Natural killer cell (primary cell): ENCODE results near the gene ABCB8. TPM values are rescaled to one million over a fixed set of nuclear protein-coding genes. Genes with fewer than 3 reads are reported as not detected.
A peak's percentile ranks its signal among the peaks of the same experiment; 100 is the strongest.

Experiments
- ATAC-seq, 3 donors: fragments of 150-1000 bp in 2 of 3; fragments of 200-7000 bp in 1 of 3; cut with Tn5 transposase; 1 replicate in 1 of 3; 2 replicates in 2 of 3; pipeline ENCODE4 v1.10.0; 2021; ENCODE audit warnings: mild to moderate bottlenecking in 2 of 3, moderate library complexity in 2 of 3
- DNase-seq, 2 donors: peaks; one replicate each; pipeline versions ENCODE4 v3.0.0 to v3.0.0-alpha.2; 2013 to 2021; ENCODE audit warnings: mixed read lengths in 1 of 2
- H3K27ac ChIP-seq: one replicate; pipeline ENCODE4 v1.5.1; 2013; ENCODE audit warnings: mild to moderate bottlenecking, low read length
- H3K27me3 ChIP-seq: one replicate; pipeline ENCODE4 v1.6.1; 2013; ENCODE audit warnings: low read length; ENCODE audit not compliant: control insufficient read depth, insufficient read depth
- H3K36me3 ChIP-seq: one replicate; pipeline ENCODE4 v1.6.1; 2013; ENCODE audit warnings: low read length; ENCODE audit not compliant: control insufficient read depth, insufficient read depth
- H3K4me1 ChIP-seq: one replicate; pipeline ENCODE4 v1.6.1; 2013; ENCODE audit warnings: low read length; ENCODE audit not compliant: control insufficient read depth, insufficient read depth
- H3K4me3 ChIP-seq: one replicate; pipeline ENCODE4 v1.5.1; 2013; ENCODE audit warnings: low read length
- H3K9me3 ChIP-seq: one replicate; pipeline ENCODE4 v1.6.1; 2013; ENCODE audit warnings: low read length; ENCODE audit not compliant: control insufficient read depth, insufficient read depth
- H3K27ac Mint-ChIP-seq, 2 donors: one replicate each; pipeline ENCODE4 v1.8.0; 2022; ENCODE audit warnings: mild to moderate bottlenecking in 2 of 2, mixed read lengths in 2 of 2, moderate library complexity in 1 of 2
- H3K27me3 Mint-ChIP-seq, 2 donors: one replicate each; pipeline ENCODE4 v1.8.0; 2022; ENCODE audit warnings: low read depth in 2 of 2, mixed read lengths in 2 of 2
- H3K36me3 Mint-ChIP-seq: one replicate; pipeline ENCODE4 v1.8.0; 2022; ENCODE audit warnings: mixed read lengths
- H3K4me1 Mint-ChIP-seq, 2 donors: one replicate each; pipeline ENCODE4 v1.8.0; 2022; ENCODE audit warnings: mixed read lengths in 2 of 2
- H3K4me3 Mint-ChIP-seq: one replicate; pipeline ENCODE4 v1.8.0; 2022; ENCODE audit warnings: mild to moderate bottlenecking, moderate library complexity, mixed read lengths
- H3K9me3 Mint-ChIP-seq, 2 donors: one replicate each; pipeline ENCODE4 v1.8.0; 2022; ENCODE audit warnings: mixed read lengths in 2 of 2
- WGBS: methylation state at CpG from one replicate; pipeline ENCODE4 v1.1.7; 2013; ENCODE audit warnings: missing lambda C conversion rate; ENCODE audit not compliant: insufficient coverage; 5-methylcytosine and 5-hydroxymethylcytosine counted together
- intact Hi-C: fragments of 100-400 bp; cut with micrococcal nuclease; formaldehyde crosslinking; loops from one replicate; pipeline ENCODE4 v1.14.2; 2022
- total RNA-seq, 4 donors: library from RNA; stranded (reverse); fragments of 120-200 nt in 1 of 4; gene quantifications; one replicate each; pipeline versions ENCODE4 v1.2.3 to v1.2.4, GENCODE V29; 2013 to 2022
- TF ChIP-seq, protein P1 (sequence below): fragments of 200-600 bp; IDR thresholded peaks from one replicate; pipeline ENCODE4 v1.8.0; 2022; ENCODE audit warnings: antibody characterized with exemption

The ABCB8 gene
- total RNA-seq, 3 donors from 2014 or later (not counting 1 experiment from before 2014, with no cell fraction given), result 50.6 to 60.5 (median 53.7) TPM

DNA sequence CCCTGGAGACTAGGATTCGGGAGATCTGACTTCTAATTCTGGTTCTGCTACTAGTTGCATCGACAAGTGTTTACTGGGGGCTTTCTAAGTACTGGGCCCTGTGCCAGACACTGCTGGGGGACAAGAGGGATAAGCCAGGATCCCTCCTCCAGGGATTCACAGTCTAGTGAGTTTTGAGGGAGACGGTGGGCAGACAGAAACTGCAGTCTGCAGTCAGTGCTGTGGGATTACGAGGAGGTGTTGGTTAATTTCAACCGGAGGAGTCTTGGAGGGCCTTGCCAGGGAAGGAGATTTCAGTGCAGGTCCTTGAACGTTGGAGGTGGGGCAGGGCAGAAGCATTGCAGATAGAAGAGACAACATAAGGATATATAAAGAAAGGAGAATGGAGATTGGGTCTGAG lies 46.6 kb upstream of the ABCB8 start:
- Histone ChIP-seq H3K9me3 (no peaks in the 10 kb centered on the region), H3K27me3 (peaks cover 26% of the 10 kb centered on the region), H3K4me3 (no peak overlapping the region), H3K4me1 (peaks cover 23% of the 10 kb centered on the region), H3K27ac (no peak overlapping the region), H3K36me3 (no peaks in the 10 kb centered on the region)
- Mint-ChIP-seq H3K9me3 (no peaks in the 10 kb centered on the region), H3K4me1 (peaks cover 23 to 25% of the 10 kb centered on the region in 2 donors), H3K27ac (no peak overlapping the region), H3K36me3 (no peaks in the 10 kb centered on the region), H3K4me3 (no peak overlapping the region), H3K27me3 (peaks cover 54 to 55% of the 10 kb centered on the region in 2 donors)
- ATAC-seq (no peak), DNase-seq (no peak)
- TF ChIP-seq, protein P1, sequence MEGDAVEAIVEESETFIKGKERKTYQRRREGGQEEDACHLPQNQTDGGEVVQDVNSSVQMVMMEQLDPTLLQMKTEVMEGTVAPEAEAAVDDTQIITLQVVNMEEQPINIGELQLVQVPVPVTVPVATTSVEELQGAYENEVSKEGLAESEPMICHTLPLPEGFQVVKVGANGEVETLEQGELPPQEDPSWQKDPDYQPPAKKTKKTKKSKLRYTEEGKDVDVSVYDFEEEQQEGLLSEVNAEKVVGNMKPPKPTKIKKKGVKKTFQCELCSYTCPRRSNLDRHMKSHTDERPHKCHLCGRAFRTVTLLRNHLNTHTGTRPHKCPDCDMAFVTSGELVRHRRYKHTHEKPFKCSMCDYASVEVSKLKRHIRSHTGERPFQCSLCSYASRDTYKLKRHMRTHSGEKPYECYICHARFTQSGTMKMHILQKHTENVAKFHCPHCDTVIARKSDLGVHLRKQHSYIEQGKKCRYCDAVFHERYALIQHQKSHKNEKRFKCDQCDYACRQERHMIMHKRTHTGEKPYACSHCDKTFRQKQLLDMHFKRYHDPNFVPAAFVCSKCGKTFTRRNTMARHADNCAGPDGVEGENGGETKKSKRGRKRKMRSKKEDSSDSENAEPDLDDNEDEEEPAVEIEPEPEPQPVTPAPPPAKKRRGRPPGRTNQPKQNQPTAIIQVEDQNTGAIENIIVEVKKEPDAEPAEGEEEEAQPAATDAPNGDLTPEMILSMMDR, result no peak
- intact Hi-C loops, result no loop called here
- WGBS, result 82% methylated on average over 5 of the region's 6 CpGs

- no peak for DNase-seq
- H3K4me1 Mint-ChIP-seq, result peaks cover 17% of the 10 kb centered on the region in 2 donors
- Histone ChIP-seq H3K4me3 (no peak overlapping the region), H3K27me3 (peaks cover 23% of the 10 kb centered on the region), H3K27ac (no peak overlapping the region), H3K9me3 (no peaks in the 10 kb centered on the region), H3K4me1 (peaks cover 18% of the 10 kb centered on the region), H3K36me3 (no peaks in the 10 kb centered on the region)
- ATAC-seq, result no peak
- no peak overlapping the region for H3K27ac Mint-ChIP-seq
- WGBS, result 62% methylated on average over 2 of the region's 3 CpGs
- peaks cover 47 to 48% of the 10 kb centered on the region in 2 donors for H3K27me3 Mint-ChIP-seq
- H3K36me3 Mint-ChIP-seq, result no peaks in the 10 kb centered on the region
- intact Hi-C loops, result no loop called here
- TF ChIP-seq, protein P1, result no peak
- no peak overlapping the region for H3K4me3 Mint-ChIP-seq
- H3K9me3 Mint-ChIP-seq, result no peaks in the 10 kb centered on the region
Observed at GRCh38 chr7:150982351-150982750, 45.9 kb upstream of the ABCB8 start.

GRCh38 chr7:150983893-150984368 lies 44.3 kb upstream of the ABCB8 start:
- no peak for ATAC-seq
- H3K9me3 Mint-ChIP-seq, result no peaks in the 10 kb centered on the region
- H3K4me1 Mint-ChIP-seq, result peaks cover 17% of the 10 kb centered on the region in 2 donors
- no peaks in the 10 kb centered on the region for H3K9me3 ChIP-seq
- peaks cover 19% of the 10 kb centered on the region for H3K27me3 ChIP-seq
- peak in 1 of 2 donors; percentile 80 for DNase-seq
- no peak overlapping the region for H3K27ac ChIP-seq
- TF ChIP-seq, protein P1, result no peak
- H3K36me3 Mint-ChIP-seq, result no peaks in the 10 kb centered on the region
- H3K4me3 ChIP-seq, result no peak overlapping the region
- 4% methylated on average over 2 of the region's 2 CpGs for WGBS
- H3K27me3 Mint-ChIP-seq, result peaks cover 47% of the 10 kb centered on the region in 2 donors
- no peak overlapping the region for H3K27ac Mint-ChIP-seq
- peaks cover 17% of the 10 kb centered on the region for H3K4me1 ChIP-seq
- intact Hi-C loops, result no loop called here
- no peak overlapping the region for H3K4me3 Mint-ChIP-seq
- H3K36me3 ChIP-seq, result no peaks in the 10 kb centered on the region

- ATAC-seq, result peak; percentile 59 to 76 (median 65)
- Histone ChIP-seq H3K4me1 (peaks cover 14% of the 10 kb centered on the region), H3K27ac (no peak overlapping the region), H3K9me3 (no peaks in the 10 kb centered on the region), H3K27me3 (peaks cover 16% of the 10 kb centered on the region), H3K36me3 (no peaks in the 10 kb centered on the region), H3K4me3 (no peak overlapping the region)
- H3K36me3 Mint-ChIP-seq, result no peaks in the 10 kb centered on the region
- peaks cover 16 to 19% of the 10 kb centered on the region in 2 donors for H3K4me1 Mint-ChIP-seq
- peaks cover 0 to 5% of the 10 kb centered on the region in 2 donors for H3K9me3 Mint-ChIP-seq
- no peak overlapping the region for H3K4me3 Mint-ChIP-seq
- TF ChIP-seq, protein P1, result peak; percentile 60
- WGBS, result 11% methylated on average over 16 of the region's 16 CpGs
- H3K27me3 Mint-ChIP-seq, result peaks cover 49 to 53% of the 10 kb centered on the region in 2 donors
- H3K27ac Mint-ChIP-seq, result no peak overlapping the region
- intact Hi-C loops, result no loop called here
- DNase-seq, result peak in 1 of 2 donors; percentile 78
Observed at GRCh38 chr7:150986099-150986512, 42.1 kb upstream of the ABCB8 start.
